GM12872 (cell line): ENCODE data around the gene PRDM16.

ENCODE experiments used
- TF ChIP-seq, protein P1 (sequence below): IDR thresholded peaks from 3 replicates; pipeline ENCODE4 v1.5.1; 2011; ENCODE audit warnings: low read depth, mild to moderate bottlenecking, low read length, moderate library complexity; ENCODE audit not compliant: insufficient read depth

PRDM16 gene

GRCh38 chr1:3060601-3061551 lies 8.1 kb upstream of the PRDM16 start:
- TF ChIP-seq, protein P1, sequence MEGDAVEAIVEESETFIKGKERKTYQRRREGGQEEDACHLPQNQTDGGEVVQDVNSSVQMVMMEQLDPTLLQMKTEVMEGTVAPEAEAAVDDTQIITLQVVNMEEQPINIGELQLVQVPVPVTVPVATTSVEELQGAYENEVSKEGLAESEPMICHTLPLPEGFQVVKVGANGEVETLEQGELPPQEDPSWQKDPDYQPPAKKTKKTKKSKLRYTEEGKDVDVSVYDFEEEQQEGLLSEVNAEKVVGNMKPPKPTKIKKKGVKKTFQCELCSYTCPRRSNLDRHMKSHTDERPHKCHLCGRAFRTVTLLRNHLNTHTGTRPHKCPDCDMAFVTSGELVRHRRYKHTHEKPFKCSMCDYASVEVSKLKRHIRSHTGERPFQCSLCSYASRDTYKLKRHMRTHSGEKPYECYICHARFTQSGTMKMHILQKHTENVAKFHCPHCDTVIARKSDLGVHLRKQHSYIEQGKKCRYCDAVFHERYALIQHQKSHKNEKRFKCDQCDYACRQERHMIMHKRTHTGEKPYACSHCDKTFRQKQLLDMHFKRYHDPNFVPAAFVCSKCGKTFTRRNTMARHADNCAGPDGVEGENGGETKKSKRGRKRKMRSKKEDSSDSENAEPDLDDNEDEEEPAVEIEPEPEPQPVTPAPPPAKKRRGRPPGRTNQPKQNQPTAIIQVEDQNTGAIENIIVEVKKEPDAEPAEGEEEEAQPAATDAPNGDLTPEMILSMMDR, result no peak

- TF ChIP-seq, protein P1, result no peak
These were observed 7.4 kb upstream of the PRDM16 start for GRCh38 chr1:3061566-3061965.

- TF ChIP-seq, protein P1, result no peak
These were observed 6.9 kb upstream of the PRDM16 start for GRCh38 chr1:3061981-3062615.

DNA sequence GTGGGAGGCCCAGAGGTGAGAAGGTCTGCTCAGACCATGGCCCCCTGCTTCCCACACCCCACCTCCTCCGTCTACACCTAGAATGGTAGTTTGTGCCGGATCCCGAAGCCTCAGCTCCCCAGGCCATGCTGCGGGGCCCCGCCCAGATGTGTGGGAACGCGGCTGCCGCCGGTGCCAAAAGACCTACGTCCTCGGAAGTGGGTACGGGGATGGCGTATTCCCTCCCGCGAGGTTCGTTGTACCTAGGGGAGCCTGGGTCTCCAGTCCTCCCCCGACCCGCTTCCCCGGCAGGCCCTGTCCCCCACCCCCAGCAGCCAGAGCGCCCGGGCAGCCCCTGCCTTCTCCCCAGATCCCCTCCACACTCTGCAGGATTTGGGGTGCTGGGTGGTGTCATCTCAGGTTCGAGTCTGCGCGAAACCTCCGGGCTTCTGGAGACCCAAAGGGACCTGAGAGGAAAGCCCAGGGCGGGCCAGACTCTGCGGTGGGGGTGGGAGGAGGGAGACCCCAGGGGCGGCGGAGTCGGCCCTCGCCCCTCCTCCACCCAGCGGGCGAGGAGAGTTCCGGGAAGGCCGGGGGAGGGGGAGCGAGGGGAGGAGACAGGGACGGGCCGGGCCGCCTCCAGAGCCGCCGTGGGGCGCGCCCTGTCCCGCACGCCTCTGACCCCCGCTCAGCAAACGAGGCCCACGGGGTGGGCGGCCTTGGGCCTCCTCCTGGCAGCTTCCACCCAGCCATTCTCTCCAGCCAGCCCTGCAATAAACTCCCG lies 6.2 kb upstream of the PRDM16 start:
- TF ChIP-seq, protein P1, result no peak

- TF ChIP-seq, protein P1, result no peak
These were observed 5.4 kb upstream of the PRDM16 start for GRCh38 chr1:3063379-3064295.

GRCh38 chr1:3064296-3064850 lies 4.6 kb upstream of the PRDM16 start:
- TF ChIP-seq, protein P1, result no peak
